Uterus (tissue), 2 donors: ENCODE results near the gene RELA.

Source experiments
- CTCF ChIP-seq, 4 experiments: fragments of 200-600 bp in 2 of 4; fragments of 450-650 bp in 2 of 4; sonication (generic) in 2 of 4; IDR thresholded peaks; one replicate each; pipeline ENCODE4 v1.5.1; 2016 to 2019; ENCODE audit warnings: antibody characterized with exemption in 4 of 4, mild to moderate bottlenecking in 2 of 4, moderate library complexity in 1 of 4
- POLR2A ChIP-seq, 2 donors: fragments of 450-650 bp; IDR thresholded peaks; one replicate each; pipeline ENCODE4 v1.6.1; 2016; ENCODE audit warnings: antibody characterized with exemption in 2 of 2, mild to moderate bottlenecking in 1 of 2, moderate library complexity in 1 of 2

GRCh38 chr11:65711785-65712632, 49.3 kb upstream of the RELA start, which contains the start of gene KAT5:
- peak; percentile 95 to 99 (median 98) for TF ChIP-seq CTCF (IDR thresholded peaks at IDR 0.05)
- peak; percentile 76 to 89 for TF ChIP-seq POLR2A (IDR thresholded peaks at IDR 0.05)
